Heart left ventricle (tissue), 13 donors: ENCODE measurements around the gene FLCN.

Source experiments
- POLR2A ChIP-seq, 2 donors: fragments of 450-650 bp; IDR thresholded peaks; one replicate each; pipeline ENCODE4 v1.6.1; 2017; ENCODE audit warnings: antibody characterized with exemption in 2 of 2, mild to moderate bottlenecking in 2 of 2, moderate library complexity in 2 of 2
- TF ChIP-seq, protein P1 (sequence below), 12 donors: fragments of 200-600 bp; sonication (generic) in 4 of 12; IDR thresholded peaks; one replicate each; pipeline versions ENCODE4 v1.5.0 to v1.8.0; 2018 to 2022; ENCODE audit warnings: antibody characterized with exemption in 12 of 12, mild to moderate bottlenecking in 5 of 12
- donor health status: ischemic (EF 13 %, LVEDD 7.1; RV severe dilation, severe dysfunction).
- donor health status: DM: no; HTN: yes; CAD: no.
- donor health status: DM: no; HTN: no; CAD: no.
- donor health status: ischemic (EF 25% LVEDD 6.9; RV normal size, moderate dysfunction).
- donor health status: ischemic (EF 25% LVEDD 5.7; RV mildly dilated, moderate dysfunction).
- donor health status: ischemic (EF 35%, LVEDD 5.7; RV mildly dilated, moderate dysfunction).
- donor health status: nonischemic (EF 11% LVEDD 7.7; RV severe dilation, severe dysfunction).
- donor health status: DM: yes; HTN: yes; CAD: no.
- donor health status: PGD.
- donor health status: ischemic (EF 29% LVEDD 5.4; RV normal size, mild dysfunction).
- donor health status: nonischemic (EF 23%, LVEDD 6.1; RV moderate dilation, normal function).

DNA sequence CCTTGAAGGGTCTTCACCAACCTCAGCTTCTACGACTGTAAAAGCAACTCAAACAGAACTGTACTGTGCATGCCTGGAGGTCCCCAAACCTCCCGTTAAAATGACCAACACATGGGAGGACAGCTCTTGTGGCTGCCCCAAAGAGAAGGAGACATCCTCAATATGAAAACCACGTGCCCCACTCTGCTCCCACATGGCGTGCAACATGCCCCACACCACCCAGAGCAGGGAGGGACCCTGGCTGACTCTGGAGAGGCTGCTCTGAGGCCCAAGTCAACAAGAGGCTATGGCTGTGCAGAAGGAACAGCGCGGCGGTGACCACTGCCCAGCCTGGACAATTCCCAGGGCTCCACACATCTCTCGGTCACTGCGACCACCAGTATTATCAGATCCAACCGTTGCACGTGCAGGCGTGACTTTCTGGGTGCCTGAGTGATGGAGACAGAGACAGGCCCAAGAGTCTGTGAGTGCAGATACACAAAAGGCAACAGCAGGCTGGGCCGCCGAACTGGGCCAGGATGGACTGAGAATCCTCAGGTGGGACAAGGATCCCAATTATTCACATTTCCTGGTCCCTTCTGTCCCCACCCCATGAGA, 32.2 kb downstream of the FLCN start:
- TF ChIP-seq, protein P1, sequence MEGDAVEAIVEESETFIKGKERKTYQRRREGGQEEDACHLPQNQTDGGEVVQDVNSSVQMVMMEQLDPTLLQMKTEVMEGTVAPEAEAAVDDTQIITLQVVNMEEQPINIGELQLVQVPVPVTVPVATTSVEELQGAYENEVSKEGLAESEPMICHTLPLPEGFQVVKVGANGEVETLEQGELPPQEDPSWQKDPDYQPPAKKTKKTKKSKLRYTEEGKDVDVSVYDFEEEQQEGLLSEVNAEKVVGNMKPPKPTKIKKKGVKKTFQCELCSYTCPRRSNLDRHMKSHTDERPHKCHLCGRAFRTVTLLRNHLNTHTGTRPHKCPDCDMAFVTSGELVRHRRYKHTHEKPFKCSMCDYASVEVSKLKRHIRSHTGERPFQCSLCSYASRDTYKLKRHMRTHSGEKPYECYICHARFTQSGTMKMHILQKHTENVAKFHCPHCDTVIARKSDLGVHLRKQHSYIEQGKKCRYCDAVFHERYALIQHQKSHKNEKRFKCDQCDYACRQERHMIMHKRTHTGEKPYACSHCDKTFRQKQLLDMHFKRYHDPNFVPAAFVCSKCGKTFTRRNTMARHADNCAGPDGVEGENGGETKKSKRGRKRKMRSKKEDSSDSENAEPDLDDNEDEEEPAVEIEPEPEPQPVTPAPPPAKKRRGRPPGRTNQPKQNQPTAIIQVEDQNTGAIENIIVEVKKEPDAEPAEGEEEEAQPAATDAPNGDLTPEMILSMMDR (IDR thresholded peaks at IDR 0.05), result no peak
- TF ChIP-seq POLR2A (IDR thresholded peaks at IDR 0.05), result no peak
